GM12892 (cell line): ENCODE measurements around the gene UPF3A.

Source experiments
- POLR2A ChIP-seq: IDR thresholded peaks from 2 replicates; pipeline ENCODE4 v1.6.1; 2011; ENCODE audit warnings: low read depth, low read length, control low read depth
- POLR2AphosphoS5 ChIP-seq: IDR thresholded peaks from 2 replicates; pipeline ENCODE4 v1.6.1; 2011; ENCODE audit warnings: low read depth, low read length, control low read depth
- TAF1 ChIP-seq: IDR thresholded peaks from 2 replicates; pipeline ENCODE4 v1.6.1; 2011; ENCODE audit warnings: low read depth, mild to moderate bottlenecking, control low read depth, low read length, borderline replicate concordance

GRCh38 chr13:114237415-114238112 lies 43.8 kb upstream of the UPF3A start:
- TF ChIP-seq POLR2A: no peak
- no peak for TF ChIP-seq POLR2AphosphoS5
- TF ChIP-seq TAF1: no peak
